MCF 10A (cell line): Measurements from ENCODE around the gene HAUS7. TPM values are rescaled to one million over a fixed set of nuclear protein-coding genes. Genes with fewer than 3 reads are reported as not detected.

Source experiments
- BruUV-seq: library from RNA; stranded (reverse); fragments of 400-500 nt; replicated peaks from 2 replicates; lab custom pipeline; 2021; lab: Mats Ljungman, UMichigan
- CTCF ChIA-PET: fragments of 300-600 bp; sonication (Branson Sonifier 250); formaldehyde crosslinking; extraction: SDS; loops from one replicate; lab custom pipeline; 2021; ENCODE audit warnings: antibody characterized with exemption, inconsistent platforms; lab: Yijun Ruan, JAX
- POLR2A ChIA-PET: fragments of 300-600, 350-650 bp; sonication (Branson Sonifier 250); formaldehyde crosslinking; extraction: SDS; loops from one replicate; lab custom pipeline; 2020; ENCODE audit warnings: antibody characterized with exemption, inconsistent platforms; lab: Yijun Ruan, JAX
- DNase-seq: peaks from one replicate; pipeline ENCODE4 v3.0.0-alpha.2; 2018; ENCODE audit not compliant: unreplicated experiment
- H3K27ac Mint-ChIP-seq: one replicate; pipeline ENCODE4 v1.8.0; 2022; ENCODE audit warnings: mild to moderate bottlenecking, low read depth, mixed read lengths; ENCODE audit not compliant: unreplicated experiment
- H3K27me3 Mint-ChIP-seq: one replicate; pipeline ENCODE4 v1.8.0; 2022; ENCODE audit warnings: mixed read lengths; ENCODE audit not compliant: insufficient read depth, unreplicated experiment
- H3K36me3 Mint-ChIP-seq: one replicate; pipeline ENCODE4 v1.8.0; 2022; ENCODE audit warnings: mild to moderate bottlenecking, moderate library complexity, mixed read lengths; ENCODE audit not compliant: insufficient read depth, unreplicated experiment
- H3K4me1 Mint-ChIP-seq: one replicate; pipeline ENCODE4 v1.8.0; 2022; ENCODE audit warnings: mixed read lengths; ENCODE audit not compliant: insufficient read depth, unreplicated experiment
- H3K4me3 Mint-ChIP-seq: one replicate; pipeline ENCODE4 v1.8.0; 2022; ENCODE audit warnings: mild to moderate bottlenecking, moderate library complexity, mixed read lengths; ENCODE audit not compliant: unreplicated experiment
- H3K9me3 Mint-ChIP-seq: one replicate; pipeline ENCODE4 v1.8.0; 2022; ENCODE audit warnings: mixed read lengths; ENCODE audit not compliant: unreplicated experiment
- CTCF ChIP-seq: fragments of 200-600 bp; IDR thresholded peaks from one replicate; pipeline ENCODE4 v1.8.0; 2022; ENCODE audit warnings: antibody characterized with exemption, mild to moderate bottlenecking; ENCODE audit not compliant: unreplicated experiment
- intact Hi-C: fragments of 100-400 bp; cut with micrococcal nuclease; formaldehyde crosslinking; loops from 2 replicates; pipeline ENCODE4 v1.14.1; 2022
- total RNA-seq: library from RNA; stranded (reverse); gene quantifications from 2 replicates; pipeline ENCODE4 v1.2.3, GENCODE V29; 2022

HAUS7 gene
- total RNA-seq, 1 experiment from 2014 or later, result 19.4 TPM

- H3K27ac Mint-ChIP-seq, result no peak overlapping the region
- H3K4me3 Mint-ChIP-seq, result no peak overlapping the region
- no TSS peak for BruUV-seq
- POLR2A ChIA-PET, result no interaction called here
- peaks cover 19% of the 10 kb centered on the region for H3K36me3 Mint-ChIP-seq
- DNase-seq, result no peak
- intact Hi-C loops, result no loop called here
- H3K9me3 Mint-ChIP-seq, result no peaks in the 10 kb centered on the region
- H3K4me1 Mint-ChIP-seq, result no peaks in the 10 kb centered on the region
- no peak for TF ChIP-seq CTCF
- H3K27me3 Mint-ChIP-seq, result no peaks in the 10 kb centered on the region
- CTCF ChIA-PET, result no interaction called here
These were observed 15.3 kb downstream of the HAUS7 start for GRCh38 chrX:153454901-153455550.

- intact Hi-C loops, result no loop called here
- Mint-ChIP-seq H3K36me3 (peaks cover 8% of the 10 kb centered on the region), H3K9me3 (no peaks in the 10 kb centered on the region), H3K4me3 (no peak overlapping the region), H3K27me3 (no peaks in the 10 kb centered on the region), H3K27ac (no peak overlapping the region), H3K4me1 (no peaks in the 10 kb centered on the region)
- no peak for TF ChIP-seq CTCF
- no TSS peak for BruUV-seq
- ChIA-PET CTCF (interaction anchor here (1.5 kb wide), 1 partner anchor 10 kb away, joined by 5 read pairs; no protein-coding TSS in a partner anchor), POLR2A (no interaction called here)
- DNase-seq, result no peak
These were observed 19.5 kb downstream of the HAUS7 start for GRCh38 chrX:153450949-153451277.

- Mint-ChIP-seq H3K27ac (no peak overlapping the region), H3K4me1 (no peaks in the 10 kb centered on the region), H3K9me3 (no peaks in the 10 kb centered on the region), H3K27me3 (no peaks in the 10 kb centered on the region), H3K36me3 (peaks cover 8% of the 10 kb centered on the region), H3K4me3 (no peak overlapping the region)
- no peak for DNase-seq
- no TSS peak for BruUV-seq
- intact Hi-C loops, result no loop called here
- CTCF ChIA-PET, result interaction anchor here (1.5 kb wide), 1 partner anchor 11 kb away, joined by 5 read pairs; no protein-coding TSS in a partner anchor
- POLR2A ChIA-PET, result no interaction called here
- TF ChIP-seq CTCF, result no peak
These were observed 20.0 kb downstream of the HAUS7 start for GRCh38 chrX:153450114-153450948.

GRCh38 chrX:153449368-153450113, 20.8 kb downstream of the HAUS7 start:
- Mint-ChIP-seq H3K36me3 (peaks cover 8% of the 10 kb centered on the region), H3K27me3 (no peaks in the 10 kb centered on the region), H3K4me3 (no peak overlapping the region), H3K4me1 (no peaks in the 10 kb centered on the region), H3K9me3 (no peaks in the 10 kb centered on the region), H3K27ac (no peak overlapping the region)
- POLR2A ChIA-PET, result no interaction called here
- TF ChIP-seq CTCF, result no peak
- intact Hi-C loops, result no loop called here
- DNase-seq, result no peak
- no TSS peak for BruUV-seq
- CTCF ChIA-PET, result no interaction called here
